OCI-LY7 (cell line): ENCODE results near the gene BACH2.

Experiments
- EZH2phosphoT487 ChIP-seq: fragments of 200-600 bp; sonication (generic); IDR thresholded peaks from 2 replicates; pipeline ENCODE4 v1.6.1; 2018; ENCODE audit warnings: low read depth, borderline replicate concordance, mild to moderate bottlenecking, mixed run types, antibody characterized with exemption, low read length, moderate library complexity, mixed read lengths
- TF ChIP-seq, protein P1 (sequence below): fragments of 200-600 bp; sonication (generic); conservative IDR thresholded peaks from 2 replicates; pipeline ENCODE4 v1.5.1; 2014; ENCODE audit warnings: mild to moderate bottlenecking, antibody characterized with exemption, low read length, moderate library complexity, mixed read lengths

DNA sequence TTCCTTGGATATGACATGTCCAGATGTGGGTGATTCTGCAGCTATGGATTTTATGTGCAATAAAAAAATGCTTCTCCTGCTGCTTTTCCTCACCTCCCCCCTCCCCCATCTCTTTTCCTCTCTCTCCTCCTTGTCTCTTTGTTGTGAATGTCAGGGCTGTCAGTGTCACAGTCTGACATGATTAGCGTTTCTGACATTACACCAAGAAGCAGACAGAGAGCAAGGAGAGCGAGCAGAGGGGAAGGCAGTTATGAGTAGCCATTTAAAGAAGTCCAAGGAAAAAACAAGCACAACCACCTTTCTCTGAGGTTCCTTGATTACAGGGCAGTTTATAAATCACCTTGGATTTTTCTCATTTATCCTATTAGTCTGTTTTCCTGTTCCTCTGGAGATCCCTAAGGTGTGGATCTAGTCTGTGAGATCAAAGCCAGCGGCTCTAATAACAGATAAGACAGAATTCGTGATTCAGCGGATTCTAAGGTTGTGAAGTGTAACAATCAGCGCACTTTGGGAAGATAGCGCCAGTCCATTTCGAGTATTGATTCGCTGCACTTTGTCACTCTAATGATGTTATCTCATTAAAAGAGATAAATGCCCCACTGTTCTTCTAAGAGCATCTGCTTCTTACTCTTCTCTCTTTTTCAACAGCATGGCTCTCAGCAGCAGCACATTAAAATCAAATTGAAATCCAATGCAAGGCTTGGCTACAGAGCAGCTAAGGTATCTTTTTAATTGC is 101.4 kb downstream of the BACH2 start:
- TF ChIP-seq, protein P1, sequence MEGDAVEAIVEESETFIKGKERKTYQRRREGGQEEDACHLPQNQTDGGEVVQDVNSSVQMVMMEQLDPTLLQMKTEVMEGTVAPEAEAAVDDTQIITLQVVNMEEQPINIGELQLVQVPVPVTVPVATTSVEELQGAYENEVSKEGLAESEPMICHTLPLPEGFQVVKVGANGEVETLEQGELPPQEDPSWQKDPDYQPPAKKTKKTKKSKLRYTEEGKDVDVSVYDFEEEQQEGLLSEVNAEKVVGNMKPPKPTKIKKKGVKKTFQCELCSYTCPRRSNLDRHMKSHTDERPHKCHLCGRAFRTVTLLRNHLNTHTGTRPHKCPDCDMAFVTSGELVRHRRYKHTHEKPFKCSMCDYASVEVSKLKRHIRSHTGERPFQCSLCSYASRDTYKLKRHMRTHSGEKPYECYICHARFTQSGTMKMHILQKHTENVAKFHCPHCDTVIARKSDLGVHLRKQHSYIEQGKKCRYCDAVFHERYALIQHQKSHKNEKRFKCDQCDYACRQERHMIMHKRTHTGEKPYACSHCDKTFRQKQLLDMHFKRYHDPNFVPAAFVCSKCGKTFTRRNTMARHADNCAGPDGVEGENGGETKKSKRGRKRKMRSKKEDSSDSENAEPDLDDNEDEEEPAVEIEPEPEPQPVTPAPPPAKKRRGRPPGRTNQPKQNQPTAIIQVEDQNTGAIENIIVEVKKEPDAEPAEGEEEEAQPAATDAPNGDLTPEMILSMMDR, result no peak
- TF ChIP-seq EZH2phosphoT487, result no peak
